Muscle of leg (tissue), 11 donors: ENCODE results near the gene ARL10. TPM values are rescaled to one million over a fixed set of nuclear protein-coding genes. Genes with fewer than 3 reads are reported as not detected.
"Not testable (repeated sequence)": the region's sequence is repeated elsewhere in the genome, so short reads cannot be mapped to it uniquely, and the experiment has no call there.

Source experiments
- DNase-seq: peaks from one replicate; pipeline ENCODE4 v3.0.0; 2013
- H3K27ac ChIP-seq: one replicate; pipeline ENCODE4 v1.5.1; 2013; ENCODE audit warnings: mild to moderate bottlenecking, low read length, control low read depth
- H3K27me3 ChIP-seq: one replicate; pipeline ENCODE4 v1.6.1; 2013; ENCODE audit warnings: low read length; ENCODE audit not compliant: control insufficient read depth, insufficient read depth
- H3K36me3 ChIP-seq: one replicate; pipeline ENCODE4 v1.6.1; 2013; ENCODE audit warnings: low read length; ENCODE audit not compliant: control insufficient read depth, insufficient read depth
- H3K4me1 ChIP-seq: one replicate; pipeline ENCODE4 v1.6.1; 2013; ENCODE audit warnings: low read length; ENCODE audit not compliant: control insufficient read depth, insufficient read depth
- H3K4me3 ChIP-seq: one replicate; pipeline ENCODE4 v1.5.1; 2013; ENCODE audit warnings: low read length, control low read depth
- H3K9me3 ChIP-seq: replicated peaks from 2 replicates; pipeline ENCODE4 v1.6.1; 2013; ENCODE audit warnings: low read depth, low read length; ENCODE audit not compliant: control insufficient read depth
- WGBS: methylation state at CpG from one replicate; pipeline ENCODE4 v1.1.5; 2013; ENCODE audit warnings: missing lambda C conversion rate; ENCODE audit not compliant: insufficient coverage; 5-methylcytosine and 5-hydroxymethylcytosine counted together
- polyA plus RNA-seq, 8 donors: library from polyadenylated mRNA; unstranded; fragments of 120-200 nt; gene quantifications; one replicate each; pipeline versions ENCODE4 v1.2.1 to v1.2.3, GENCODE V29; 2013; ENCODE audit warnings: inconsistent platforms in 1 of 8, low replicate concordance in 1 of 8; ENCODE audit not compliant: insufficient read length in 8 of 8, insufficient read depth in 1 of 8
- total RNA-seq: library from RNA; stranded (reverse); fragments of 120-200 nt; gene quantifications from one replicate; pipeline ENCODE4 v1.2.4, GENCODE V29; 2013

Gene ARL10
- total and polyA plus RNA-seq, 9 donors, result 7.9 to 12.5 (median 9.7) TPM

DNA sequence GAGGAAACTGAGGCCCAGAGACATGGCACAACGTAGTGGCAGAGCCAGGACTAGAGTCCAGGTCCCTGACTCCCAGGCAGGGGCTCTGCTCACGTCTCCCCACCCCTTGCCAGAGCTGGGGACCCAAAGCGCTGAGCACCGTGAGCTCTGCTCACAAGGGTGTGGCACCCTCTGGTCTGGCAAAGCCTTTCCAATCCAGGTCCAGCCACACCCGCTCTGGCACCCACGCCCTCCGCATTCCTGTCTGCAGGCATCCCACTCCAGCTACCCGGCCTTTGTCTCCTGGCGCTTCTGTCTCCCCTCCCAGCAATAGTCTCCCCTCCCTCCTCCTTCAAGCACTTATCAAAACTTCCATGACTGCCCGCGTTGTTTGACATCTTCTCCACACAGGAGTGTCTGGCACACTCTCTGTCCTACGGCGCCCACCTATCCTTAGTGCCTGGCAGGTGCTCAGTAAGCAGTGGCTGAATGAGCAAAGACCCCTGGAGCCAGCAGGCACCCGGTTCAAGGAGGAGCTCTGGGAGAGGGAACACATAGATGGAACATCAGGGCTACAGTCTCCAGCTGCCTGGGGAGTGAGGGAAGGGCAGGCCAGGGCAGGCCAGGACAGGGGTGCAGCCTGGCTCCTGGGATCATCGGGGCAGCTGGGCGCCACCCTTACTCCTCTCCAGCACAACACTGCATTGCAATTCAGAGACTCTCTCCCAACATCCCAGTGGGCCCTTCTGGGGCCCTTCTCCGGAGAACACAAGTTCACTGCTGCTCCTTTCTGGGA lies 35.3 kb downstream of the ARL10 start:
- peak; percentile 0 for DNase-seq
- Histone ChIP-seq H3K36me3 (peaks cover 19% of the 10 kb centered on the region), H3K27me3 (no peaks in the 10 kb centered on the region), H3K4me1 (peaks cover 5% of the 10 kb centered on the region), H3K9me3 (no peaks in the 10 kb centered on the region), H3K4me3 (no peak overlapping the region), H3K27ac (no peak overlapping the region)
- WGBS, result 89% methylated on average over 16 of the region's 17 CpGs

- peaks cover 27% of the 10 kb centered on the region for H3K36me3 ChIP-seq
Observed at GRCh38 chr5:176401281-176402205, 36.3 kb downstream of the ARL10 start.

DNA sequence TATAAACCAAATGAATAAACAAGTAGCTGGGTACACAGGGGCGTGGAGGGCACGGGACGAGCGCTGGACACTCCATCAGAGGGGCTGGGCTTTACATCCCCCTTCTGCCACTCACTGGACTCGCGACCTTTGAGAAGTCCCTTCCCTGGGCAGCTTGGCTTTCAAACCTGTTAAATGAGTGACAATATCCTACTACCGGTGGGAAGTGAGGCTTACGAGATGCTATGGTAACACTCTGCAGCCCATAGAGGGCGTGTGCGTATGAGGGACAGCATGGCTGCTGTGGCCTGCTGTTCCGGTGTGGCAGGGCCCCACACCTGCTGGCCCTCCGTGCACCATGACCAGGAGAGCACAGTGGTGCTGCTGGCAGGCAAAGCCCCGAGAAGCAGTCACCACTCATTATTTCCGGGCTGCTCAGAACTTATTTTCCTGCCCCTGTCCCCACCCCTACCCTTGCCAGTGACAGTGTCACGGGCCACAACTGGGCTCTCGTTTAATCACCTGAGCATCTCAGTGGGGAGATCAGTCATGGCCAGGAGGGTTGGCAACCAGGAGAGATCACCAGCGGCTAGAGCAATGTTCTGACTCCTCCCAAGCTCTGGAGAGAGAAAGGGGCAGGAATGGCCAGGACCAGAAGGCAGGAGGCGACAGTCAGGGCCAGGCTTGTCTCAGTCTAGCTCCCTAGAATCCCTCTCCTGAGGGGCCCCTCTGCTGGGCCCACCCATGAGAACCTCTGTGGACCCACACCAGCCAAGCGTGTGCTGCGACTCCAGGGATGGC lies 40.6 kb downstream of the ARL10 start:
- WGBS, result 71% methylated on average over 16 of the region's 20 CpGs
- H3K27me3 ChIP-seq, result no peaks in the 10 kb centered on the region
- H3K4me3 ChIP-seq, result no peak overlapping the region
- DNase-seq, result no peak
- peaks cover 28% of the 10 kb centered on the region for H3K36me3 ChIP-seq
- H3K27ac ChIP-seq, result no peak overlapping the region
- H3K9me3 ChIP-seq, result no peaks in the 10 kb centered on the region
- peaks cover 8% of the 10 kb centered on the region for H3K4me1 ChIP-seq

More at GRCh38 chr5:176401281-176402205, 36.3 kb downstream of the ARL10 start:
- DNase-seq, result peak; percentile 4
- H3K4me1 ChIP-seq, result peaks cover 5% of the 10 kb centered on the region
- no peak overlapping the region for H3K4me3 ChIP-seq
- no peak overlapping the region for H3K27ac ChIP-seq
- H3K9me3 ChIP-seq, result no peaks in the 10 kb centered on the region
- 58% methylated on average over 16 of the region's 22 CpGs for WGBS
- no peaks in the 10 kb centered on the region for H3K27me3 ChIP-seq

- H3K27ac ChIP-seq, result no peak overlapping the region
- H3K27me3 ChIP-seq, result no peaks in the 10 kb centered on the region
- H3K4me1 ChIP-seq, result peaks cover 8% of the 10 kb centered on the region
- H3K36me3 ChIP-seq, result peaks cover 27% of the 10 kb centered on the region
- H3K9me3 ChIP-seq, result no peaks in the 10 kb centered on the region
- 89% methylated on average over 8 of the region's 9 CpGs for WGBS
- DNase-seq, result no peak
- no peak overlapping the region for H3K4me3 ChIP-seq
Observed at GRCh38 chr5:176406436-176407052, 41.3 kb downstream of the ARL10 start.

- WGBS, result 57% methylated on average over 2 of the region's 6 CpGs
- no peak overlapping the region for H3K4me3 ChIP-seq
- peaks cover 32% of the 10 kb centered on the region for H3K36me3 ChIP-seq
- no peaks in the 10 kb centered on the region for H3K27me3 ChIP-seq
- no peak overlapping the region for H3K27ac ChIP-seq
- no peaks in the 10 kb centered on the region for H3K9me3 ChIP-seq
- peaks cover 4% of the 10 kb centered on the region for H3K4me1 ChIP-seq
- peak; percentile 77 for DNase-seq
Observed at GRCh38 chr5:176407456-176408251, 42.4 kb downstream of the ARL10 start.

GRCh38 chr5:176408252-176408573 lies 42.9 kb downstream of the ARL10 start:
- not testable (repeated sequence) for H3K27ac ChIP-seq, H3K4me3 ChIP-seq, DNase-seq, H3K4me1 ChIP-seq, H3K27me3 ChIP-seq, H3K9me3 ChIP-seq
- WGBS, result no CpG with 5 or more reads among the region's 10 CpGs
- peaks cover 34% of the 10 kb centered on the region for H3K36me3 ChIP-seq

DNA sequence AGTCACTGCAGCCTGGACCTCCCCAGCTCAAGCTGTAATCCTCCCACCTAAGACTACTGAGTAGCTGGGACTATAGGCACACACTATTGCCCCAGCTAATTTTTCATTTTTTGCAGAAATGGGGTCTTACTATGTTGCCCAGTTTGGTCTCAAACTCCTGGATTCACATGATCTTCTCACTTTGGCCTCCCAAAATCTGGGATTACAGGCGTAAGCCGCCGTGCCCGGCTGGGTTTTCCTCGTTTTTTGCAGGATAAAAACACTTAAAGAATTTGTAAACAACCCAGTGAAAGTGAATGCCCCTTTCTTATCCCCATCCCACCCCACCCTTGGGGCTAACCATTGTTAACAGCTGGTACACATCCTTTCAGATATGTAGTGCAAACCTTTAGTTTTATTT lies 43.3 kb downstream of the ARL10 start:
- peaks cover 34% of the 10 kb centered on the region for H3K36me3 ChIP-seq
- 83% methylated on average over 5 of the region's 5 CpGs for WGBS

DNA sequence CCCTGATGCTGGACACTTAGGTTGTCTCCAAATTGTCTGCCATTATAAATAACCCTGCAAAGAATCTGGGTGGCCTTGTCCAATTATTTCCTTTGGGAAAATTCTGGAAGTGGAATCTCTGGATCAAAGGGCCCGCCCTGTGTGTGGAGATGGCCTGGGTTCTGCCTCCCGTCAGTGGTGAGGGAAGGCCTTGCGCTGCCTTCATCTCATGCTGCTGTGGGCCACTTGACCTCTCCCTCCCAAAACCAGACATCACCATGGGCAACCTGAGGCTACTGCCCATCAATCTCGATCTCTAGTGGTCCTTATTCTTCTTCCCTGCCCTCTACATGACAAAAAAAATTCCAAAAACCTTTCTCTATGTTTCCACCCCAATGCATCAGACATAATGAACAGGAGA lies 44.5 kb downstream of the ARL10 start:
- DNase-seq, result no peak
- no peak overlapping the region for H3K4me3 ChIP-seq
- H3K9me3 ChIP-seq, result no peaks in the 10 kb centered on the region
- H3K27ac ChIP-seq, result no peak overlapping the region
- 92% methylated on average over 4 of the region's 4 CpGs for WGBS
- H3K4me1 ChIP-seq, result peaks cover 11% of the 10 kb centered on the region
- H3K36me3 ChIP-seq, result peaks cover 29% of the 10 kb centered on the region
- no peaks in the 10 kb centered on the region for H3K27me3 ChIP-seq

More for the DNA sequence above, 43.3 kb downstream of the ARL10 start:
- no peak overlapping the region for H3K27ac ChIP-seq
- no peak overlapping the region for H3K4me3 ChIP-seq
- no peaks in the 10 kb centered on the region for H3K27me3 ChIP-seq
- peaks cover 8% of the 10 kb centered on the region for H3K4me1 ChIP-seq
- no peaks in the 10 kb centered on the region for H3K9me3 ChIP-seq
- no peak for DNase-seq

GRCh38 chr5:176410486-176411180 lies 45.3 kb downstream of the ARL10 start:
- DNase-seq, result no peak
- H3K4me3 ChIP-seq, result no peak overlapping the region
- H3K9me3 ChIP-seq, result no peaks in the 10 kb centered on the region
- peaks cover 18% of the 10 kb centered on the region for H3K4me1 ChIP-seq
- H3K27ac ChIP-seq, result no peak overlapping the region
- whole genome bisulfite sequencing, result 80% methylated on average over 2 of the region's 5 CpGs
- H3K27me3 ChIP-seq, result no peaks in the 10 kb centered on the region
- H3K36me3 ChIP-seq, result peaks cover 29% of the 10 kb centered on the region
